K562 (cell line): ENCODE measurements around the gene NRXN2. TPM values are rescaled to one million over a fixed set of nuclear protein-coding genes. Genes with fewer than 3 reads are reported as not detected.

Source experiments
- ATAC-seq: fragments of 200-7000 bp; cut with Tn5 transposase; 3 replicates; pipeline ENCODE4 v1.9.1; 2020; ENCODE audit warnings: moderate library complexity
- BruUV-seq: library from RNA; stranded (reverse); fragments of 400-500 nt; replicated peaks from 2 replicates; lab custom pipeline; 2021; lab: Mats Ljungman, UMichigan
- CTCF ChIA-PET: fragments of 300-600 bp; formaldehyde crosslinking; extraction: SDS; loops from one replicate; lab custom pipeline; 2021; ENCODE audit warnings: low intra/inter-chr PET ratio; lab: Yijun Ruan, JAX
- POLR2A ChIA-PET: fragments of 300-600, 350-650 bp; sonication (Branson Sonifier 250); formaldehyde crosslinking; extraction: SDS; loops from one replicate; lab custom pipeline; 2021; ENCODE audit warnings: antibody characterized with exemption, inconsistent platforms; lab: Yijun Ruan, JAX
- DNase-seq, 4 experiments: peaks; one replicate each; pipeline versions ENCODE4 v3.0.0 to v3.0.0-alpha.2; 2011 to 2018; ENCODE audit warnings: low spot score in 3 of 4, mixed read lengths in 3 of 4; ENCODE audit errors: extremely low read depth in 1 of 4
- FAIRE-seq: peaks from 2 replicates; lab custom pipeline; 2011; peaks lifted over from hg19 to GRCh38; lab: Jason Lieb, UNC
- H2AFZ ChIP-seq: 2 replicates; pipeline ENCODE4 v1.6.0; 2011; ENCODE audit warnings: low read depth, low read length, control low read depth, inconsistent platforms
- H3K27ac ChIP-seq: fragments of 200-600 bp; 3 replicates; pipeline ENCODE4 v1.8.0; 2011; ENCODE audit warnings: low read depth, mild to moderate bottlenecking, control low read depth, inconsistent platforms, low read length, moderate library complexity, mixed read lengths; ENCODE audit errors: extremely low read depth
- H3K27me3 ChIP-seq, 2 experiments: fragments of 300-600 bp in 1 of 2; 2 replicates in 1 of 2; 3 replicates in 1 of 2; pipeline versions ENCODE4 v1.6.0 to v1.8.0; 2011; ENCODE audit warnings: inconsistent platforms in 2 of 2, low read length in 2 of 2, mild to moderate bottlenecking in 1 of 2, mixed read lengths in 1 of 2, moderate library complexity in 1 of 2; ENCODE audit not compliant: control insufficient read depth in 2 of 2, insufficient read depth in 2 of 2
- H3K36me3 ChIP-seq: fragments of 300-600 bp; 3 replicates; pipeline ENCODE4 v1.8.0; 2011; ENCODE audit warnings: mild to moderate bottlenecking, low read length, inconsistent platforms; ENCODE audit not compliant: control insufficient read depth, insufficient read depth
- H3K4me1 ChIP-seq, 2 experiments: fragments of 200-600 bp in 1 of 2; replicated peaks in 1 of 2; 2 replicates in 1 of 2; 3 replicates in 1 of 2; pipeline versions ENCODE4 v1.5.1 to v1.8.0; 2011; ENCODE audit warnings: inconsistent platforms in 2 of 2, low read length in 2 of 2, mild to moderate bottlenecking in 1 of 2, mixed read lengths in 1 of 2, moderate library complexity in 1 of 2; ENCODE audit not compliant: control insufficient read depth in 2 of 2, insufficient read depth in 2 of 2
- H3K4me2 ChIP-seq: 2 replicates; pipeline ENCODE4 v1.6.1; 2011; ENCODE audit warnings: low read length, control low read depth, inconsistent platforms, mixed read lengths; ENCODE audit not compliant: insufficient read depth
- H3K4me3 ChIP-seq: fragments of 200-600 bp; sonication (generic), shearing (Covaris generic); 2 replicates; pipeline ENCODE4 v1.5.1; 2016; ENCODE audit warnings: control low read depth, inconsistent platforms
- H3K79me2 ChIP-seq: fragments of 200-600 bp; 3 replicates; pipeline ENCODE4 v1.8.0; 2011; ENCODE audit warnings: low read length, inconsistent platforms; ENCODE audit not compliant: control insufficient read depth, insufficient read depth
- H3K9ac ChIP-seq, 2 experiments: 2 replicates each; pipeline versions ENCODE4 v1.6.0 to v1.6.1; 2011; ENCODE audit warnings: low read depth in 2 of 2, low read length in 2 of 2, control low read depth in 1 of 2, inconsistent platforms in 1 of 2, mild to moderate bottlenecking in 1 of 2, mixed read lengths in 1 of 2; ENCODE audit not compliant: insufficient read depth in 1 of 2
- H3K9me1 ChIP-seq: one replicate; pipeline ENCODE4 v1.6.0; 2011; ENCODE audit warnings: inconsistent platforms, mild to moderate bottlenecking, low read length, moderate library complexity; ENCODE audit not compliant: control insufficient read depth, insufficient read depth
- H3K9me3 ChIP-seq: replicated peaks from 2 replicates; pipeline ENCODE4 v1.5.1; 2011; ENCODE audit warnings: low read depth, low read length, inconsistent platforms; ENCODE audit not compliant: control insufficient read depth, insufficient read depth
- H4K20me1 ChIP-seq: replicated peaks from 2 replicates; pipeline ENCODE4 v1.6.1; 2011; ENCODE audit warnings: low read length, inconsistent platforms, mixed read lengths; ENCODE audit not compliant: control insufficient read depth, insufficient read depth
- BRCA1 ChIP-seq, 2 experiments: fragments of 450-650 bp in 1 of 2; sonication (generic) in 1 of 2; formaldehyde crosslinking in 1 of 2; IDR thresholded peaks; 2 replicates each; pipeline versions ENCODE4 v1.5.0 to v1.6.1; 2017 to 2020; ENCODE audit warnings: mild to moderate bottlenecking in 1 of 2, missing genetic modification reagents in 1 of 2
- C11orf30 ChIP-seq: fragments of 450-650 bp; IDR thresholded peaks from 2 replicates; pipeline ENCODE4 v1.6.1; 2016; ENCODE audit warnings: low read depth, mild to moderate bottlenecking
- EP300 ChIP-seq: IDR thresholded peaks from 2 replicates; pipeline ENCODE4 v1.6.1; 2012; ENCODE audit warnings: low read length, improper control_type of control experiment
- HNRNPUL1 ChIP-seq: fragments of 200-400 bp; formaldehyde crosslinking; IDR thresholded peaks from 2 replicates; pipeline ENCODE4 v1.6.1; 2017; ENCODE audit warnings: low read length
- NCOA4 ChIP-seq: fragments of 450-650 bp; IDR thresholded peaks from 2 replicates; pipeline ENCODE4 v1.6.1; 2018; ENCODE audit warnings: mild to moderate bottlenecking; ENCODE audit not compliant: partially characterized antibody
- RBM17 ChIP-seq: fragments of 200-400 bp; formaldehyde crosslinking; IDR thresholded peaks from 2 replicates; pipeline ENCODE4 v1.6.1; 2017; ENCODE audit warnings: low read depth, mild to moderate bottlenecking, low read length, borderline replicate concordance
- SMAD1 ChIP-seq: fragments of 150-350 bp; IDR thresholded peaks from 2 replicates; pipeline ENCODE4 v1.6.1; 2014; ENCODE audit warnings: low read length, low read depth; ENCODE audit not compliant: partially characterized antibody
- ZNF253 ChIP-seq: fragments of 250-450 bp; sonication (Bioruptor Pico); conservative IDR thresholded peaks from 2 replicates; pipeline ENCODE4 v1.6.1; 2021; ENCODE audit warnings: mild to moderate bottlenecking
- ZNF41 ChIP-seq: fragments of 250-450 bp; sonication (Bioruptor Pico); conservative IDR thresholded peaks from 2 replicates; pipeline ENCODE4 v1.4.0; 2020; ENCODE audit warnings: mild to moderate bottlenecking
- ZNF830 ChIP-seq: fragments of 250-450 bp; sonication (Bioruptor Pico); IDR thresholded peaks from 2 replicates; pipeline ENCODE4 v1.5.0; 2021; ENCODE audit warnings: mild to moderate bottlenecking
- WGBS: fragments of 100-300 bp; shearing (Covaris generic); methylation state at CpG from one replicate; pipeline ENCODE4 v1.1.6; 2016; ENCODE audit warnings: low coverage, mixed read lengths; ENCODE audit not compliant: insufficient coverage; ENCODE audit errors: missing lambda C conversion rate; 5-methylcytosine and 5-hydroxymethylcytosine counted together
- in situ Hi-C: fragments of 300-500 bp; cut with MboI; formaldehyde crosslinking; loops from 4 replicates; pipeline ENCODE4 v1.15.0; 2018; ENCODE audit warnings: inconsistent platforms, mixed read lengths
- intact Hi-C: fragments of 100-400 bp; cut with micrococcal nuclease; formaldehyde crosslinking; loops from 2 replicates; pipeline ENCODE4 v1.14.2; 2022
- polyA plus RNA-seq, 8 experiments: library from polyadenylated mRNA; depleted of rRNA in 4 of 8; stranded (reverse) in 5 of 8; unstranded in 3 of 8; fragments of >200 nt; fragmentation: Nextera tagmentation in 2 of 8; fragmentation: Illumina TruSeq in 1 of 8; extraction: Ambion mirVana in 2 of 8; extraction: Trizol in 1 of 8; gene quantifications; 2 replicates each; pipeline versions ENCODE4 v1.2.1 to v1.2.3, GENCODE V29; 2011 to 2014; ENCODE audit warnings: inconsistent platforms in 1 of 8, missing spikeins in 1 of 8
- total RNA-seq, 7 experiments: library from RNA; depleted of rRNA in 6 of 7; stranded (reverse); fragments of >200 nt in 6 of 7; fragmentation: Illumina TruSeq in 2 of 7; extraction: Trizol in 2 of 7; gene quantifications; 2 replicates each; pipeline versions ENCODE4 v1.2.1 to v1.2.3, GENCODE V29; 2011 to 2021; ENCODE audit warnings: low replicate concordance in 1 of 7
- TF ChIP-seq, protein P1 (sequence below): sonication (generic); formaldehyde crosslinking; IDR thresholded peaks from 2 replicates; pipeline ENCODE4 v1.8.0; 2022; ENCODE audit warnings: mild to moderate bottlenecking, missing genetic modification reagents
- TF ChIP-seq, protein P2 (sequence below): fragments of 450-650 bp; IDR thresholded peaks from 2 replicates; pipeline ENCODE4 v1.7.0; 2016; ENCODE audit warnings: borderline replicate concordance

The NRXN2 gene
- total and polyA plus RNA-seq, 9 of the 15 experiments (the other 6 are each of a cell fraction or from before 2014, with no cell fraction given), result 0.07 to 0.47 (median 0.15) TPM; not detected in 4

DNA sequence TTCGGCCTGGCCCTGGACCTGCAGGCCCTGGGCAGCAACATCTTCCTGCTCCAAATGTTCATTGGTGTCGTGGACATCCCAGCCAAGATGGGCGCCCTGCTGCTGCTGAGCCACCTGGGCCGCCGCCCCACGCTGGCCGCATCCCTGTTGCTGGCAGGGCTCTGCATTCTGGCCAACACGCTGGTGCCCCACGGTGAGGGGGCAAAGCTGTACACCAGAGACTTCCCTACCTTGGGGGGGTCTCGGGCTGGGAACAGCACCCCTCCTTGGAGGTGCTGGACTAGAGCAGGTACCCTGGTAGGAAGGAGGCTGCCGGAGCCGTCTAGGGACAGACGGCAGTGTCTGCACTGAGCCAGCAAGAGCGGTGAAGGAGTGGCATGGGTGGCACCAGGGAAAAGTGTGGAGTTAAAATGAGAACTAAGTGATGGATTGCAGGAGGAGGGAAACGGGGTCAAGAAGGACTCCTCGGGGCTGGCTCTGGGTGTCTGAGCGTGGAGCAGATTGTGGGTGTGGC, 123.2 kb downstream of the NRXN2 start:
- WGBS, result 3% methylated on average over 17 of the region's 17 CpGs
- H3K4me2 ChIP-seq, result no peak overlapping the region
- DNase-seq (no peak), FAIRE-seq (no peak), ATAC-seq (no peak)
- H3K4me1 ChIP-seq, result peaks cover 0 to 19% of the 10 kb centered on the region in 2 experiments; a peak in 3 of 5 replicates
- H3K9me1 ChIP-seq, result no peaks in the 10 kb centered on the region
- in situ Hi-C loops, result no loop called here
- BruUV-seq, result no TSS peak
- no peaks in the 10 kb centered on the region for H3K9me3 ChIP-seq
- no peak overlapping the region for H3K4me3 ChIP-seq
- H3K79me2 ChIP-seq, result no peaks in the 10 kb centered on the region
- POLR2A ChIA-PET, result interaction anchor here (1.1 kb wide), 1 partner anchor 16 kb away, joined by 3 read pairs; no protein-coding TSS in a partner anchor
- CTCF ChIA-PET, result no interaction called here
- intact Hi-C loops, result no loop called here
- H3K9ac ChIP-seq, result no peak overlapping the region
- TF ChIP-seq BRCA1 (IDR thresholded peaks at IDR 0.05), result no peak
- TF ChIP-seq BRCA1 (CRISPR knock-in tag; IDR thresholded peaks at IDR 0.05), result no peak
- TF ChIP-seq HNRNPUL1, result no peak
- no peak for TF ChIP-seq ZNF253 (CRISPR knock-in tag)
- TF ChIP-seq, protein P1, sequence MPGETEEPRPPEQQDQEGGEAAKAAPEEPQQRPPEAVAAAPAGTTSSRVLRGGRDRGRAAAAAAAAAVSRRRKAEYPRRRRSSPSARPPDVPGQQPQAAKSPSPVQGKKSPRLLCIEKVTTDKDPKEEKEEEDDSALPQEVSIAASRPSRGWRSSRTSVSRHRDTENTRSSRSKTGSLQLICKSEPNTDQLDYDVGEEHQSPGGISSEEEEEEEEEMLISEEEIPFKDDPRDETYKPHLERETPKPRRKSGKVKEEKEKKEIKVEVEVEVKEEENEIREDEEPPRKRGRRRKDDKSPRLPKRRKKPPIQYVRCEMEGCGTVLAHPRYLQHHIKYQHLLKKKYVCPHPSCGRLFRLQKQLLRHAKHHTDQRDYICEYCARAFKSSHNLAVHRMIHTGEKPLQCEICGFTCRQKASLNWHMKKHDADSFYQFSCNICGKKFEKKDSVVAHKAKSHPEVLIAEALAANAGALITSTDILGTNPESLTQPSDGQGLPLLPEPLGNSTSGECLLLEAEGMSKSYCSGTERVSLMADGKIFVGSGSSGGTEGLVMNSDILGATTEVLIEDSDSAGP (CRISPR knock-in tag), result no peak
- TF ChIP-seq, protein P2, sequence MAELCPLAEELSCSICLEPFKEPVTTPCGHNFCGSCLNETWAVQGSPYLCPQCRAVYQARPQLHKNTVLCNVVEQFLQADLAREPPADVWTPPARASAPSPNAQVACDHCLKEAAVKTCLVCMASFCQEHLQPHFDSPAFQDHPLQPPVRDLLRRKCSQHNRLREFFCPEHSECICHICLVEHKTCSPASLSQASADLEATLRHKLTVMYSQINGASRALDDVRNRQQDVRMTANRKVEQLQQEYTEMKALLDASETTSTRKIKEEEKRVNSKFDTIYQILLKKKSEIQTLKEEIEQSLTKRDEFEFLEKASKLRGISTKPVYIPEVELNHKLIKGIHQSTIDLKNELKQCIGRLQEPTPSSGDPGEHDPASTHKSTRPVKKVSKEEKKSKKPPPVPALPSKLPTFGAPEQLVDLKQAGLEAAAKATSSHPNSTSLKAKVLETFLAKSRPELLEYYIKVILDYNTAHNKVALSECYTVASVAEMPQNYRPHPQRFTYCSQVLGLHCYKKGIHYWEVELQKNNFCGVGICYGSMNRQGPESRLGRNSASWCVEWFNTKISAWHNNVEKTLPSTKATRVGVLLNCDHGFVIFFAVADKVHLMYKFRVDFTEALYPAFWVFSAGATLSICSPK, result no peak
- no peak for TF ChIP-seq EP300
- no peak for TF ChIP-seq C11orf30
- TF ChIP-seq NCOA4, result no peak
- TF ChIP-seq ZNF41, result no peak
- TF ChIP-seq ZNF830 (CRISPR knock-in tag), result no peak
- TF ChIP-seq SMAD1, result no peak
- no peak for TF ChIP-seq RBM17
- no peak overlapping the region for H3K27ac ChIP-seq
- H3K27me3 ChIP-seq, result peaks cover 0 to 43% of the 10 kb centered on the region in 2 experiments; a peak in 2 of 5 replicates
- H4K20me1 ChIP-seq, result peaks cover 10% of the 10 kb centered on the region
- H2AFZ ChIP-seq, result no peak overlapping the region
- H3K36me3 ChIP-seq, result no peaks in the 10 kb centered on the region
